GM23338 (cell line): Measurements from ENCODE around the gene CSNK1A1. TPM values are rescaled to one million over a fixed set of nuclear protein-coding genes. Genes with fewer than 3 reads are reported as not detected.

Experiments used
- ATAC-seq: fragments of 200-7000 bp; cut with Tn5 transposase; 3 replicates; pipeline ENCODE4 v1.9.1; 2020
- DNase-seq: peaks from one replicate; pipeline ENCODE4 v3.0.0-alpha.2; 2015; ENCODE audit warnings: low spot score
- H2AFZ ChIP-seq: fragments of 200-600 bp; sonication (generic); 2 replicates; pipeline ENCODE4 v1.8.0; 2016; ENCODE audit warnings: antibody characterized with exemption, mild to moderate bottlenecking, moderate library complexity
- H3F3A ChIP-seq: fragments of 200-600 bp; sonication (generic); replicated peaks from 2 replicates; pipeline ENCODE4 v1.8.0; 2017; ENCODE audit warnings: antibody characterized with exemption, mixed run types, low read depth
- H3K27ac ChIP-seq: fragments of 200-600 bp; sonication (generic); 2 replicates; pipeline ENCODE4 v1.6.1; 2016; ENCODE audit warnings: low read depth
- H3K27me3 ChIP-seq: fragments of 200-600 bp; sonication (generic); 2 replicates; pipeline ENCODE4 v1.8.0; 2016; ENCODE audit warnings: mild to moderate bottlenecking, mixed run types, moderate library complexity; ENCODE audit not compliant: insufficient read depth
- H3K36me3 ChIP-seq: fragments of 200-600 bp; sonication (generic); 2 replicates; pipeline ENCODE4 v1.8.0; 2016; ENCODE audit warnings: mild to moderate bottlenecking; ENCODE audit not compliant: insufficient read depth
- H3K4me1 ChIP-seq: fragments of 200-600 bp; sonication (generic); 2 replicates; pipeline ENCODE4 v1.8.0; 2016; ENCODE audit warnings: mild to moderate bottlenecking, moderate library complexity; ENCODE audit not compliant: insufficient read depth
- H3K4me2 ChIP-seq: fragments of 200-600 bp; sonication (generic); 2 replicates; pipeline ENCODE4 v1.7.1; 2017; ENCODE audit warnings: mixed run types
- H3K4me3 ChIP-seq: fragments of 200-600 bp; sonication (generic); 2 replicates; pipeline ENCODE4 v1.6.1; 2016; ENCODE audit warnings: mixed run types
- H3K79me2 ChIP-seq: fragments of 200-600 bp; sonication (generic); replicated peaks from 2 replicates; pipeline ENCODE4 v1.8.0; 2017; ENCODE audit warnings: mild to moderate bottlenecking; ENCODE audit not compliant: insufficient read depth
- H3K9me2 ChIP-seq: fragments of 200-600 bp; sonication (generic); 2 replicates; pipeline ENCODE4 v1.8.0; 2017; ENCODE audit not compliant: insufficient read depth
- H4K20me1 ChIP-seq: fragments of 200-600 bp; sonication (generic); replicated peaks from 2 replicates; pipeline ENCODE4 v1.8.0; 2017; ENCODE audit warnings: mild to moderate bottlenecking; ENCODE audit not compliant: insufficient read depth
- H3K27ac Mint-ChIP-seq: 2 replicates; pipeline ENCODE4 v1.8.0; 2020; ENCODE audit warnings: inconsistent platforms, mild to moderate bottlenecking, moderate library complexity, mixed read lengths
- H3K27me3 Mint-ChIP-seq: 3 replicates; pipeline ENCODE4 v1.8.0; 2022; ENCODE audit warnings: low read depth, mild to moderate bottlenecking, moderate library complexity, mixed read lengths, inconsistent platforms; ENCODE audit not compliant: insufficient read depth, poor library complexity
- H3K36me3 Mint-ChIP-seq: 3 replicates; pipeline ENCODE4 v1.8.0; 2021; ENCODE audit warnings: low read depth, mild to moderate bottlenecking, inconsistent platforms, moderate library complexity, mixed read lengths
- H3K4me1 Mint-ChIP-seq: 3 replicates; pipeline ENCODE4 v1.8.0; 2020; ENCODE audit warnings: mild to moderate bottlenecking, inconsistent platforms, mixed read lengths
- H3K4me3 Mint-ChIP-seq: 3 replicates; pipeline ENCODE4 v1.8.0; 2021; ENCODE audit warnings: moderate library complexity, mild to moderate bottlenecking, inconsistent platforms, mixed read lengths
- H3K9me3 Mint-ChIP-seq: 3 replicates; pipeline ENCODE4 v1.8.0; 2020; ENCODE audit warnings: moderate library complexity, mild to moderate bottlenecking, inconsistent platforms, mixed read lengths
- CREB1 ChIP-seq: fragments of 250-450 bp; sonication (Bioruptor Pico); IDR thresholded peaks from 2 replicates; pipeline ENCODE4 v1.5.0; 2020; ENCODE audit warnings: low read depth, mild to moderate bottlenecking, moderate library complexity
- EZH2 ChIP-seq: fragments of 200-600 bp; sonication (generic); IDR thresholded peaks from one replicate; pipeline ENCODE4 v1.8.0; 2017; ENCODE audit warnings: antibody characterized with exemption, mild to moderate bottlenecking, low read depth; ENCODE audit not compliant: unreplicated experiment
- EZH2phosphoT487 ChIP-seq: fragments of 200-600 bp; sonication (generic); IDR thresholded peaks from one replicate; pipeline ENCODE4 v1.8.1; 2018; ENCODE audit warnings: antibody characterized with exemption; ENCODE audit not compliant: unreplicated experiment
- NANOG ChIP-seq: IDR thresholded peaks from 2 replicates; pipeline ENCODE4 v1.6.1; 2016; ENCODE audit warnings: antibody characterized with exemption, borderline replicate concordance
- POLR2AphosphoS5 ChIP-seq: IDR thresholded peaks from 2 replicates; pipeline ENCODE4 v1.6.1; 2016; ENCODE audit warnings: antibody characterized with exemption, low read depth
- ZNF331 ChIP-seq: fragments of 250-450 bp; sonication (Bioruptor Pico); IDR thresholded peaks from 2 replicates; pipeline ENCODE4 v1.5.0; 2020; ENCODE audit warnings: low read depth, mild to moderate bottlenecking, moderate library complexity
- polyA plus RNA-seq: library from polyadenylated mRNA; unstranded; fragments of >200 nt; fragmentation: Nextera tagmentation; extraction: Ambion mirVana; gene quantifications from 2 replicates; pipeline ENCODE4 v1.2.1, GENCODE V29; 2016
- total RNA-seq: library from RNA; depleted of rRNA; stranded (reverse); fragments of >200 nt; shearing (Covaris generic); gene quantifications from 2 replicates; pipeline ENCODE4 v1.2.3, GENCODE V29; 2014
- TF ChIP-seq, protein P1 (sequence below): fragments of 250-450 bp; sonication (Bioruptor Pico); IDR thresholded peaks from 2 replicates; pipeline ENCODE4 v1.5.0; 2020; ENCODE audit warnings: mild to moderate bottlenecking, moderate library complexity
- TF ChIP-seq, protein P2 (sequence below): IDR thresholded peaks from 2 replicates; pipeline ENCODE4 v1.6.1; 2016; ENCODE audit warnings: antibody characterized with exemption

The CSNK1A1 gene
- total and polyA plus RNA-seq, 2 experiments from 2014 or later, result 110 to 233 TPM

DNA sequence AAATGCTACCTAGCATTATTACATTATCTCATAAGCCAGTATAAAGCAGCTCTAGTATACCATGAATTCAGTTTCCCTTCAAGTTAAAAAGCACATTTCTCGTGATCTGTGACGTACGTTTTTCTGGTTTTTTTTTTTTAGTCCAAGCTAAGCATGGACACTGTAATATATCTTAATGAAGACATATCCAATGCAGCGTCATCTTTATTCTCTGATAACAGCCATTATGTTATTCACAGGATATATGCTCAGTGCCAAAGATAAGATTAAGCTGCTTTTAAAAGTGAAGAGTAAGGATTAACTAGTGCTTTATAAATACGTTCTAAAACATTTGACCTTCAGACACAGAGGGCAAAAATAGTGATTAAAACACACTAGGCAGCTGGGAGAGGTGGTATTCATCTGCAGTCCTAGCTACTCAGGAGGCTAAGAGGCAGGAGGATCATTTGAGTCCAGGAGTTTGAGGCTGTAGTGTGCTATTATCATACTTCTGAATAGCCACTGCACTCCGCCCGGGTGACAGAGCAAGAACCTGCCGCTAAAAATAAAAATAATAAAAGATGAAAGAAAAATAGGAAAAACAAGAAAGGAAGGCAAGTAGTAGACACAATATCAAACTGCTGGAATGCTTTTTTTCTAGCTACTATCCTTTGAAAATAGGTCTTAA lies 7.7 kb downstream of the CSNK1A1 start (continued):
- TF ChIP-seq, protein P1, sequence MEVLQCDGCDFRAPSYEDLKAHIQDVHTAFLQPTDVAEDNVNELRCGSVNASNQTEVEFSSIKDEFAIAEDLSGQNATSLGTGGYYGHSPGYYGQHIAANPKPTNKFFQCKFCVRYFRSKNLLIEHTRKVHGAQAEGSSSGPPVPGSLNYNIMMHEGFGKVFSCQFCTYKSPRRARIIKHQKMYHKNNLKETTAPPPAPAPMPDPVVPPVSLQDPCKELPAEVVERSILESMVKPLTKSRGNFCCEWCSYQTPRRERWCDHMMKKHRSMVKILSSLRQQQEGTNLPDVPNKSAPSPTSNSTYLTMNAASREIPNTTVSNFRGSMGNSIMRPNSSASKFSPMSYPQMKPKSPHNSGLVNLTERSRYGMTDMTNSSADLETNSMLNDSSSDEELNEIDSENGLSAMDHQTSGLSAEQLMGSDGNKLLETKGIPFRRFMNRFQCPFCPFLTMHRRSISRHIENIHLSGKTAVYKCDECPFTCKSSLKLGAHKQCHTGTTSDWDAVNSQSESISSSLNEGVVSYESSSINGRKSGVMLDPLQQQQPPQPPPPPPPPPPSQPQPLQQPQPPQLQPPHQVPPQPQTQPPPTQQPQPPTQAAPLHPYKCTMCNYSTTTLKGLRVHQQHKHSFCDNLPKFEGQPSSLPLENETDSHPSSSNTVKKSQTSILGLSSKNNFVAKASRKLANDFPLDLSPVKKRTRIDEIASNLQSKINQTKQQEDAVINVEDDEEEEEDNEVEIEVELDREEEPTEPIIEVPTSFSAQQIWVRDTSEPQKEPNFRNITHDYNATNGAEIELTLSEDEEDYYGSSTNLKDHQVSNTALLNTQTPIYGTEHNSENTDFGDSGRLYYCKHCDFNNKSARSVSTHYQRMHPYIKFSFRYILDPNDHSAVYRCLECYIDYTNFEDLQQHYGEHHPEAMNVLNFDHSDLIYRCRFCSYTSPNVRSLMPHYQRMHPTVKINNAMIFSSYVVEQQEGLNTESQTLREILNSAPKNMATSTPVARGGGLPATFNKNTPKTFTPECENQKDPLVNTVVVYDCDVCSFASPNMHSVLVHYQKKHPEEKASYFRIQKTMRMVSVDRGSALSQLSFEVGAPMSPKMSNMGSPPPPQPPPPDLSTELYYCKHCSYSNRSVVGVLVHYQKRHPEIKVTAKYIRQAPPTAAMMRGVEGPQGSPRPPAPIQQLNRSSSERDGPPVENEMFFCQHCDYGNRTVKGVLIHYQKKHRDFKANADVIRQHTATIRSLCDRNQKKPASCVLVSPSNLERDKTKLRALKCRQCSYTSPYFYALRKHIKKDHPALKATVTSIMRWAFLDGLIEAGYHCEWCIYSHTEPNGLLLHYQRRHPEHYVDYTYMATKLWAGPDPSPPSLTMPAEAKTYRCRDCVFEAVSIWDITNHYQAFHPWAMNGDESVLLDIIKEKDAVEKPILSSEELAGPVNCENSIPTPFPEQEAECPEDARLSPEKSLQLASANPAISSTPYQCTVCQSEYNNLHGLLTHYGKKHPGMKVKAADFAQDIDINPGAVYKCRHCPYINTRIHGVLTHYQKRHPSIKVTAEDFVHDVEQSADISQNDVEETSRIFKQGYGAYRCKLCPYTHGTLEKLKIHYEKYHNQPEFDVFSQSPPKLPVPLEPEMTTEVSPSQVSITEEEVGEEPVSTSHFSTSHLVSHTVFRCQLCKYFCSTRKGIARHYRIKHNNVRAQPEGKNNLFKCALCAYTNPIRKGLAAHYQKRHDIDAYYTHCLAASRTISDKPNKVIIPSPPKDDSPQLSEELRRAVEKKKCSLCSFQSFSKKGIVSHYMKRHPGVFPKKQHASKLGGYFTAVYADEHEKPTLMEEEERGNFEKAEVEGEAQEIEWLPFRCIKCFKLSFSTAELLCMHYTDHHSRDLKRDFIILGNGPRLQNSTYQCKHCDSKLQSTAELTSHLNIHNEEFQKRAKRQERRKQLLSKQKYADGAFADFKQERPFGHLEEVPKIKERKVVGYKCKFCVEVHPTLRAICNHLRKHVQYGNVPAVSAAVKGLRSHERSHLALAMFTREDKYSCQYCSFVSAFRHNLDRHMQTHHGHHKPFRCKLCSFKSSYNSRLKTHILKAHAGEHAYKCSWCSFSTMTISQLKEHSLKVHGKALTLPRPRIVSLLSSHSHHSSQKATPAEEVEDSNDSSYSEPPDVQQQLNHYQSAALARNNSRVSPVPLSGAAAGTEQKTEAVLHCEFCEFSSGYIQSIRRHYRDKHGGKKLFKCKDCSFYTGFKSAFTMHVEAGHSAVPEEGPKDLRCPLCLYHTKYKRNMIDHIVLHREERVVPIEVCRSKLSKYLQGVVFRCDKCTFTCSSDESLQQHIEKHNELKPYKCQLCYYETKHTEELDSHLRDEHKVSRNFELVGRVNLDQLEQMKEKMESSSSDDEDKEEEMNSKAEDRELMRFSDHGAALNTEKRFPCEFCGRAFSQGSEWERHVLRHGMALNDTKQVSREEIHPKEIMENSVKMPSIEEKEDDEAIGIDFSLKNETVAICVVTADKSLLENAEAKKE (CRISPR knock-in tag), result no peak
- no peak for TF ChIP-seq EZH2
- TF ChIP-seq CREB1 (CRISPR knock-in tag), result no peak

DNA sequence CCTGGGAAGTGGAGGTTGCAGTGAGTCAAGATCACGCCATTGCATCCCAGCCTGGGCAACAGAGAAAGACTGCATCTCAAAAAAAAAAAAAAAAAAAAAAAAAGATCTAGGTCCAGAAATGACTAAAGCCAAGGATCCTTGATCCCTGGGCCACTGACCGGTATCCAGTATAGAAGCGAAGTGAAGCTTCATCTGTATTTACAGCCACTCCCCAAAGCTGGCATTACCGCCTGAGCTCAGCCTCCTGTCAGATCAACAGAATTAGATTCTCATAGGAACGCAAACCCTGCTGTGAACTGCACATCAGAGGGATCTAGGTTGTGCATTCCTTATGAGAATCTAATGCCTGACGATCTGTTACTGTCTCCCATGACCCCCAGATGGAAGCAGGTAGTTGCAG lies 9.3 kb downstream of the CSNK1A1 start:
- Histone ChIP-seq H3K9me2 (no peaks in the 10 kb centered on the region), H3K4me1 (peaks cover 33% of the 10 kb centered on the region), H3K4me2 (no peak overlapping the region), H3K4me3 (no peak overlapping the region), H3K27me3 (no peaks in the 10 kb centered on the region), H3F3A (no peaks in the 10 kb centered on the region), H2AFZ (no peak overlapping the region), H3K79me2 (peaks cover 98% of the 10 kb centered on the region), H3K36me3 (peaks cover 13% of the 10 kb centered on the region), H3K27ac (no peak overlapping the region), H4K20me1 (peaks cover 72% of the 10 kb centered on the region)
- H3K4me3 Mint-ChIP-seq, result no peak overlapping the region
- no peak overlapping the region; the same call in 1 of the 2 replicates for H3K27ac Mint-ChIP-seq
- H3K4me1 Mint-ChIP-seq, result peaks cover 43% of the 10 kb centered on the region
- DNase-seq (no peak), ATAC-seq (no peak)
- TF ChIP-seq ZNF331 (CRISPR knock-in tag), result no peak
- TF ChIP-seq CREB1 (CRISPR knock-in tag), result no peak
- no peak for TF ChIP-seq NANOG
- no peak for TF ChIP-seq EZH2phosphoT487
- TF ChIP-seq POLR2AphosphoS5, result no peak
- TF ChIP-seq, protein P2, sequence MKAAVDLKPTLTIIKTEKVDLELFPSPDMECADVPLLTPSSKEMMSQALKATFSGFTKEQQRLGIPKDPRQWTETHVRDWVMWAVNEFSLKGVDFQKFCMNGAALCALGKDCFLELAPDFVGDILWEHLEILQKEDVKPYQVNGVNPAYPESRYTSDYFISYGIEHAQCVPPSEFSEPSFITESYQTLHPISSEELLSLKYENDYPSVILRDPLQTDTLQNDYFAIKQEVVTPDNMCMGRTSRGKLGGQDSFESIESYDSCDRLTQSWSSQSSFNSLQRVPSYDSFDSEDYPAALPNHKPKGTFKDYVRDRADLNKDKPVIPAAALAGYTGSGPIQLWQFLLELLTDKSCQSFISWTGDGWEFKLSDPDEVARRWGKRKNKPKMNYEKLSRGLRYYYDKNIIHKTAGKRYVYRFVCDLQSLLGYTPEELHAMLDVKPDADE, result no peak
- TF ChIP-seq, protein P1 (CRISPR knock-in tag), result no peak
- no peaks in the 10 kb centered on the region for H3K9me3 Mint-ChIP-seq
- H3K27me3 Mint-ChIP-seq, result peaks cover 8% of the 10 kb centered on the region
- peaks cover 74% of the 10 kb centered on the region for H3K36me3 Mint-ChIP-seq
